Heart left ventricle (tissue), 13 donors: Measurements from ENCODE around the gene CNN3.

Experiments
- POLR2A ChIP-seq, 2 donors: fragments of 450-650 bp; IDR thresholded peaks; one replicate each; pipeline ENCODE4 v1.6.1; 2017; ENCODE audit warnings: antibody characterized with exemption in 2 of 2, mild to moderate bottlenecking in 2 of 2, moderate library complexity in 2 of 2
- TF ChIP-seq, protein P1 (sequence below), 12 donors: fragments of 200-600 bp; sonication (generic) in 4 of 12; IDR thresholded peaks; one replicate each; pipeline versions ENCODE4 v1.5.0 to v1.8.0; 2018 to 2022; ENCODE audit warnings: antibody characterized with exemption in 12 of 12, mild to moderate bottlenecking in 5 of 12
- donor health status: ischemic (EF 13 %, LVEDD 7.1; RV severe dilation, severe dysfunction).
- donor health status: DM: no; HTN: yes; CAD: no.
- donor health status: DM: no; HTN: no; CAD: no.
- donor health status: ischemic (EF 25% LVEDD 6.9; RV normal size, moderate dysfunction).
- donor health status: ischemic (EF 25% LVEDD 5.7; RV mildly dilated, moderate dysfunction).
- donor health status: ischemic (EF 35%, LVEDD 5.7; RV mildly dilated, moderate dysfunction).
- donor health status: nonischemic (EF 11% LVEDD 7.7; RV severe dilation, severe dysfunction).
- donor health status: DM: yes; HTN: yes; CAD: no.
- donor health status: PGD.
- donor health status: ischemic (EF 29% LVEDD 5.4; RV normal size, mild dysfunction).
- donor health status: nonischemic (EF 23%, LVEDD 6.1; RV moderate dilation, normal function).

DNA sequence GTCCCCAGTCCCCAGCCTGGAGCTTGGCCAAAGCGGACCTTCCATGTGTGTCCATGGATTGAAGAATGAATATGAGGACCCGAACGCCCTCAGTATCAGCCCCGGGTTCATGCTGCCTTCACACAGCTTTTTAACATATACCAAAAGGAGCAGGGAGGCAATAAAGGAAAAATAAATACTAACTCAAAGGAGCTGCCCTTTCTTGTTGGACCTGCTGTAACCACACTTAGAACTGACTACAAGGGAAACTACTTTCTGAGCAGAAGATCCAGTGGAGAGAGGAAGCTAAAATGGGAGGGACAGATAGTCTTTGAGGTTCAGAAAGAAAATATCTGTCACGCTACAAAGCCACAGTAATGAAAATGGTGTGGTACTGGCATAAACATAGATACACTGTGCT is 48.6 kb downstream of the CNN3 start:
- TF ChIP-seq, protein P1, sequence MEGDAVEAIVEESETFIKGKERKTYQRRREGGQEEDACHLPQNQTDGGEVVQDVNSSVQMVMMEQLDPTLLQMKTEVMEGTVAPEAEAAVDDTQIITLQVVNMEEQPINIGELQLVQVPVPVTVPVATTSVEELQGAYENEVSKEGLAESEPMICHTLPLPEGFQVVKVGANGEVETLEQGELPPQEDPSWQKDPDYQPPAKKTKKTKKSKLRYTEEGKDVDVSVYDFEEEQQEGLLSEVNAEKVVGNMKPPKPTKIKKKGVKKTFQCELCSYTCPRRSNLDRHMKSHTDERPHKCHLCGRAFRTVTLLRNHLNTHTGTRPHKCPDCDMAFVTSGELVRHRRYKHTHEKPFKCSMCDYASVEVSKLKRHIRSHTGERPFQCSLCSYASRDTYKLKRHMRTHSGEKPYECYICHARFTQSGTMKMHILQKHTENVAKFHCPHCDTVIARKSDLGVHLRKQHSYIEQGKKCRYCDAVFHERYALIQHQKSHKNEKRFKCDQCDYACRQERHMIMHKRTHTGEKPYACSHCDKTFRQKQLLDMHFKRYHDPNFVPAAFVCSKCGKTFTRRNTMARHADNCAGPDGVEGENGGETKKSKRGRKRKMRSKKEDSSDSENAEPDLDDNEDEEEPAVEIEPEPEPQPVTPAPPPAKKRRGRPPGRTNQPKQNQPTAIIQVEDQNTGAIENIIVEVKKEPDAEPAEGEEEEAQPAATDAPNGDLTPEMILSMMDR (IDR thresholded peaks at IDR 0.05), result no peak
- TF ChIP-seq POLR2A (IDR thresholded peaks at IDR 0.05), result no peak
